A549 (cell line): ENCODE data around the gene ARHGEF4. TPM values are rescaled to one million over a fixed set of nuclear protein-coding genes. Genes with fewer than 3 reads are reported as not detected.
A peak's percentile ranks its signal among the peaks of the same experiment; 100 is the strongest.

Source experiments
- ATAC-seq, 2 experiments: fragments of 200-7000 bp in 1 of 2; fragments of >200 bp in 1 of 2; cut with Nextera tagmentation in 1 of 2; cut with Tn5 transposase in 1 of 2; 3 replicates each; pipeline versions ENCODE4 v1.8.0 to v1.9.1; 2018 to 2020; ENCODE audit warnings: mild to moderate bottlenecking in 1 of 2, moderate library complexity in 1 of 2
- CTCF ChIA-PET: fragments of 300-600 bp; sonication (Branson Sonifier 250); formaldehyde crosslinking; extraction: SDS; loops from one replicate; lab custom pipeline; 2021; ENCODE audit warnings: antibody characterized with exemption, inconsistent platforms; lab: Yijun Ruan, JAX
- POLR2A ChIA-PET: fragments of 350-600 bp; formaldehyde crosslinking; extraction: SDS; loops from one replicate; lab custom pipeline; 2021; ENCODE audit warnings: antibody characterized with exemption, inconsistent platforms; lab: Yijun Ruan, JAX
- DNase-seq, 2 experiments: peaks; one replicate each; pipeline versions ENCODE4 v3.0.0 to v3.0.0-alpha.2; 2011 to 2016; ENCODE audit warnings: low read depth in 1 of 2, low spot score in 1 of 2
- FAIRE-seq: peaks from 2 replicates; lab custom pipeline; 2011; peaks lifted over from hg19 to GRCh38; lab: Jason Lieb, UNC
- H3K27ac ChIP-seq, 2 experiments: fragments of >200 bp; sonication (Bioruptor Twin); formaldehyde crosslinking; 3 replicates each; pipeline ENCODE4 v1.5.1; 2016 to 2017
- H3K4me1 ChIP-seq: fragments of >200 bp; sonication (Bioruptor Twin); formaldehyde crosslinking; 3 replicates; pipeline ENCODE4 v1.6.1; 2016
- H3K4me2 ChIP-seq: fragments of >200 bp; sonication (Bioruptor Twin); formaldehyde crosslinking; 3 replicates; pipeline ENCODE4 v1.6.1; 2016
- H3K4me3 ChIP-seq: fragments of >200 bp; sonication (Bioruptor Twin); formaldehyde crosslinking; 3 replicates; pipeline ENCODE4 v1.5.1; 2016
- H3K9me3 ChIP-seq: fragments of >200 bp; sonication (Bioruptor Twin); formaldehyde crosslinking; 3 replicates; pipeline ENCODE4 v1.6.1; 2016
- ATOH8 ChIP-seq: fragments of 250-450 bp; sonication (Bioruptor Pico); IDR thresholded peaks from 2 replicates; pipeline ENCODE4 v1.5.0; 2020; ENCODE audit warnings: low read depth, mild to moderate bottlenecking, moderate library complexity
- CBX8 ChIP-seq: fragments of 200-600 bp; sonication (generic); IDR thresholded peaks from 2 replicates; pipeline ENCODE4 v1.6.1; 2016
- EHMT2 ChIP-seq: fragments of 200-600 bp; sonication (generic); IDR thresholded peaks from 2 replicates; pipeline ENCODE4 v1.6.1; 2016; ENCODE audit warnings: antibody characterized with exemption, low read depth, mild to moderate bottlenecking, moderate library complexity
- HMGXB4 ChIP-seq: fragments of 250-450 bp; sonication (Bioruptor Pico); IDR thresholded peaks from 2 replicates; pipeline ENCODE4 v1.5.0; 2021; ENCODE audit warnings: mild to moderate bottlenecking, moderate library complexity, borderline replicate concordance
- HOXB13 ChIP-seq: fragments of 250-450 bp; sonication (Bioruptor Pico); IDR thresholded peaks from 2 replicates; pipeline ENCODE4 v1.5.0; 2020; ENCODE audit warnings: low read depth, mild to moderate bottlenecking, moderate library complexity
- MAFK ChIP-seq: fragments of 450-650 bp; IDR thresholded peaks from 2 replicates; pipeline ENCODE4 v1.6.1; 2014; ENCODE audit not compliant: partially characterized antibody
- MAZ ChIP-seq: fragments of 150-350 bp; IDR thresholded peaks from 2 replicates; pipeline ENCODE4 v1.6.1; 2014; ENCODE audit warnings: antibody characterized with exemption, low read depth, low read length, borderline replicate concordance
- PHF8 ChIP-seq: fragments of 200-600 bp; sonication (generic); IDR thresholded peaks from 2 replicates; pipeline ENCODE4 v1.6.1; 2016; ENCODE audit warnings: low read depth, mild to moderate bottlenecking, antibody characterized with exemption, moderate library complexity, borderline replicate concordance
- POLR2A ChIP-seq: IDR thresholded peaks from 2 replicates; pipeline ENCODE4 v1.6.1; 2012; ENCODE audit warnings: mild to moderate bottlenecking, low read length
- POLR2AphosphoS2 ChIP-seq: conservative IDR thresholded peaks from 2 replicates; pipeline ENCODE4 v1.6.1; 2012; ENCODE audit warnings: low read length, improper control_type of control experiment, inconsistent platforms
- RAD21 ChIP-seq, 2 experiments: fragments of >200 bp in 1 of 2; sonication (Bioruptor Twin) in 1 of 2; formaldehyde crosslinking in 1 of 2; IDR thresholded peaks in 1 of 2; conservative IDR thresholded peaks in 1 of 2; 2 replicates in 1 of 2; 3 replicates in 1 of 2; pipeline ENCODE4 v1.6.1; 2012 to 2018; ENCODE audit warnings: inconsistent platforms in 1 of 2
- RCOR1 ChIP-seq: fragments of 150-350 bp; IDR thresholded peaks from 2 replicates; pipeline ENCODE4 v1.6.1; 2014; ENCODE audit warnings: antibody characterized with exemption, low read length, low read depth
- RNF2 ChIP-seq: fragments of 200-600 bp; sonication (generic); IDR thresholded peaks from 2 replicates; pipeline ENCODE4 v1.6.1; 2016; ENCODE audit warnings: low read depth, mild to moderate bottlenecking, antibody characterized with exemption, moderate library complexity, borderline replicate concordance
- ZFP36 ChIP-seq: fragments of 450-650 bp; IDR thresholded peaks from 2 replicates; pipeline ENCODE4 v1.6.1; 2014; ENCODE audit warnings: borderline replicate concordance; ENCODE audit not compliant: partially characterized antibody
- WGBS: methylation state at CpG from one replicate; pipeline ENCODE4 v1.1.6; 2017; ENCODE audit errors: missing lambda C conversion rate; 5-methylcytosine and 5-hydroxymethylcytosine counted together
- polyA plus RNA-seq, 4 experiments: library from polyadenylated mRNA; depleted of rRNA in 3 of 4; stranded (reverse); fragments of >200 nt; fragmentation: RNase III in 1 of 4; extraction: RNeasy Plus Mini Kit Qiagen cat#74134 plus additional on column Dnase treatment in 1 of 4; gene quantifications; 2 replicates in 3 of 4; 3 replicates in 1 of 4; pipeline ENCODE4 v1.2.3, GENCODE V29; 2011 to 2017

ARHGEF4 gene
- polyA plus RNA-seq, 2 of the 4 experiments (the other 2 are of a cell fraction): 1.00 to 2.1 TPM

GRCh38 chr2:130985206-130985780, 148.6 kb downstream of the ARHGEF4 start:
- TF ChIP-seq PHF8 (no peak), ATOH8 (no peak), ZFP36 (no peak), HMGXB4 (no peak), HOXB13 (no peak), RCOR1 (no peak), RNF2 (no peak), CBX8 (no peak), RAD21 (conservative IDR thresholded peaks at IDR 0.05 in 1 of 2, IDR thresholded peaks at IDR 0.05 in 1 of 2) (no peak)
- no peak overlapping the region for H3K4me3 ChIP-seq
- ChIA-PET CTCF (no interaction called here), POLR2A (no interaction called here)
- H3K4me2 ChIP-seq: no peak overlapping the region
- FAIRE-seq: no peak
- H3K9me3 ChIP-seq: no peaks in the 10 kb centered on the region
- DNase-seq: no peak
- no peak overlapping the region for H3K27ac ChIP-seq
- no peaks in the 10 kb centered on the region for H3K4me1 ChIP-seq
- WGBS: 68% methylated on average over 4 of the region's 4 CpGs
- ATAC-seq: no peak

- Histone ChIP-seq H3K27ac (no peak overlapping the region), H3K9me3 (no peaks in the 10 kb centered on the region), H3K4me2 (no peak overlapping the region), H3K4me1 (no peaks in the 10 kb centered on the region), H3K4me3 (no peak overlapping the region)
- ChIA-PET POLR2A (no interaction called here), CTCF (interaction anchor here (0.8 kb wide), 1 partner anchor 21 kb away, joined by 3 read pairs; no protein-coding TSS in a partner anchor)
- no peak for TF ChIP-seq EHMT2
- TF ChIP-seq HOXB13: no peak
- TF ChIP-seq POLR2A: no peak
- no peak for TF ChIP-seq POLR2AphosphoS2
- WGBS: 79% methylated on average over 14 of the region's 15 CpGs
- DNase-seq: no peak
- peak; percentile 24 to 30; a peak in 2 of 6 replicates for ATAC-seq
- no peak for FAIRE-seq
These were observed 149.3 kb downstream of the ARHGEF4 start for GRCh38 chr2:130985831-130986649.

GRCh38 chr2:130986890-130987493, 150.3 kb downstream of the ARHGEF4 start:
- Histone ChIP-seq H3K4me3 (no peak overlapping the region), H3K27ac (no peak overlapping the region), H3K4me1 (no peaks in the 10 kb centered on the region), H3K9me3 (no peaks in the 10 kb centered on the region)
- FAIRE-seq (no peak), DNase-seq (no peak), ATAC-seq (peak in 1 of 2 experiments; percentile 50; a peak in 3 of 6 replicates)
- 82% methylated on average over 10 of the region's 11 CpGs for WGBS
- ChIA-PET POLR2A (no interaction called here), CTCF (interaction anchor here (0.8 to 1.5 kb wide), 3 partner anchors 22 to 104 kb away, joined by 3 to 5 read pairs (median 3); no protein-coding TSS in a partner anchor)
- TF ChIP-seq MAFK (no peak), MAZ (no peak)
- TF ChIP-seq, all 56 proteins: peak for 0
- no peak overlapping the region for H3K4me2 ChIP-seq
